Astrocyte of the spinal cord (primary cell): ENCODE data around the gene CRACDL.

Experiments used
- DNase-seq: peaks from one replicate; pipeline ENCODE4 v3.0.0; 2011; ENCODE audit warnings: low read depth, low spot score
- H3K4me3 ChIP-seq: 2 replicates; pipeline ENCODE4 v1.5.1; 2011; ENCODE audit warnings: low read depth, mild to moderate bottlenecking, low read length, moderate library complexity
- in situ Hi-C: cut with HindIII; loops from 2 replicates; pipeline ENCODE4 v1.10.0; 2017; ENCODE audit warnings: low sequenced_read_pairs
- TF ChIP-seq, protein P1 (sequence below): IDR thresholded peaks from 2 replicates; pipeline ENCODE4 v1.5.1; 2012; ENCODE audit warnings: low read depth, mild to moderate bottlenecking, low read length, inconsistent platforms

The CRACDL gene

DNA sequence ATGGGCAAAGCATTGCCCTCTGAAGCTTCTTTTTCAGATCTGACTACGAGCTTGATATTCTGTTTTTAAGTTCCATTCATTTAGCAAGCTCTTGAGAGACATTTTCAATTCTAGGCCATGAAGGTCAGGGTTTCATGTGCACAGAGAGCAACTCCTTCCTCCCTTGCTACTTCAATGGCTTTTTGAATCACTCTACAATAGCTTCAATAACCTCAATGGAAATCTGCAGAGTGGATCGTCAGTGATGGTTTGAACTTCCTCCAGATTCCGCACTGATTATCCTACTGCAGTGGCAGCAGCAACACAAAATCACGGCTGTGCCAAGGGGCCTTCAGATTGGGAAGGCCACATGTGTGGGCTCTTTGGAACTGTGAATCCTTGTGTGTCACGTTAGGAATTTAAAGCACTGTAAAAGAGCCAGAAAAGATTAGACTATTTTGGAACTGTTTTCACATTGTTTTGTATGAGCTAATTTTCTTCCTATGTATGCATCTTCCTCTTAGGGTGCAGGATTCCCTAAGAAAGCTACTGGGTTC is 116.7 kb downstream of the CRACDL start:
- no peak for DNase-seq
- H3K4me3 ChIP-seq, result no peak overlapping the region
- in situ Hi-C loops, result no loop called here
- TF ChIP-seq, protein P1, sequence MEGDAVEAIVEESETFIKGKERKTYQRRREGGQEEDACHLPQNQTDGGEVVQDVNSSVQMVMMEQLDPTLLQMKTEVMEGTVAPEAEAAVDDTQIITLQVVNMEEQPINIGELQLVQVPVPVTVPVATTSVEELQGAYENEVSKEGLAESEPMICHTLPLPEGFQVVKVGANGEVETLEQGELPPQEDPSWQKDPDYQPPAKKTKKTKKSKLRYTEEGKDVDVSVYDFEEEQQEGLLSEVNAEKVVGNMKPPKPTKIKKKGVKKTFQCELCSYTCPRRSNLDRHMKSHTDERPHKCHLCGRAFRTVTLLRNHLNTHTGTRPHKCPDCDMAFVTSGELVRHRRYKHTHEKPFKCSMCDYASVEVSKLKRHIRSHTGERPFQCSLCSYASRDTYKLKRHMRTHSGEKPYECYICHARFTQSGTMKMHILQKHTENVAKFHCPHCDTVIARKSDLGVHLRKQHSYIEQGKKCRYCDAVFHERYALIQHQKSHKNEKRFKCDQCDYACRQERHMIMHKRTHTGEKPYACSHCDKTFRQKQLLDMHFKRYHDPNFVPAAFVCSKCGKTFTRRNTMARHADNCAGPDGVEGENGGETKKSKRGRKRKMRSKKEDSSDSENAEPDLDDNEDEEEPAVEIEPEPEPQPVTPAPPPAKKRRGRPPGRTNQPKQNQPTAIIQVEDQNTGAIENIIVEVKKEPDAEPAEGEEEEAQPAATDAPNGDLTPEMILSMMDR, result no peak

DNA sequence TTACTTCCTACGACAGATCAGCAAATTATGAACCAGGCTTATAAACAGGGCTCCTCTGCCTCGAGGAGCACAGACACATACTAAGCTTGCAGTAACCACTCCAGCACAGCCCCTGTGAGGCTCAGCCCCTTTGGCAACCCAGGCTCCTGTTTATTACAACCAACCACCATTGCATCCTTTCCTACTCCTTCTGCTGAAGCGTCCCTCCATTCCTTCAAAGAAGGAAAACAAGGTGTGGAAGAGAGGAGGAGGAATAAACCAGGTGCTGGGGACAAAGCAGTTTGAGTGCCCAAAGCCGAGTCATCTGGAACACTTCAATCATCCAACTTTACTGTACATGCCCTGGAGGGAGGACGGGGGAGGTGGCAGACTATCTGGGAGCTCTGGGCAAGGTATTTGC is 117.9 kb downstream of the CRACDL start:
- in situ Hi-C loops, result no loop called here
- no peak overlapping the region for H3K4me3 ChIP-seq
- no peak for DNase-seq
- TF ChIP-seq, protein P1, result no peak

DNA sequence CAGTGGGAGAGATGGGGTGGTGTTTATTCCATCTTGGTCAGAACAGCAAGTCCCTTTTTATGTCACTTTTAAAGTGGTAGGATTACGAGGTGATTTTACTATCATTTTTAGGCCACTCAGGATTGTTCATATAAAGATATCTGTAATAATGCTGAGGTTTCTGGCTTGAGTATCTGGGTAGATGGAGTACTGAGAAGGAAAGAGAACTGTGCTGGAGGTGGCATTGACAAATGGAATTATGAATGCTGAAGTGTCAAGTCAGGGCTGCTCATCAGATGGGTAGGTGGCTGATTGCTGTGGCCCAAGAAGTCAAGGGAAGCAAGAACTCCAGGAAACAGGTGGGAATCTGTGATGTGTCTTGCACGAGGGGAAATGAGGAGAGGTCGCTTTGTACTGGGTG is 119.7 kb downstream of the CRACDL start:
- no peak overlapping the region for H3K4me3 ChIP-seq
- in situ Hi-C loops, result no loop called here
- no peak for DNase-seq
- TF ChIP-seq, protein P1, result no peak

DNA sequence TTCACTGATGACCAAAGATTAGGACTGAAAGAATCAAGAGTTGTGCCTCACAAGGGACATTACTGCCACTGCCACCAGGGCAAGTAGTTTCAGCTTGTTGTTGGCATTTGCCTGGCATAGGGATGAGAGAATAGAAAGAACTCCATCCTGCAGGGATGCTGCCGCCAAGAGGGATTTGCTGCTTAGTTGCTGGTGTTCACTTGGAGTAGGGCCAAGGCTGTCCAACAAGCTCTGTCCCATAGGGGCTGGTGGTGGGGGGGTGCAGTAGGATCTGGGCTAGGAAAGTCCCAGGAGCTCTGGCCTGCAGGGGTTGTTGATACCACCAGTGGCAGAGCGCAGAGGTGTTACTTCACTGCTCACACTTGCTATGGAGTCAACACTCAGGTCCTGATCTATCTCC is 120.2 kb downstream of the CRACDL start:
- no peak for DNase-seq
- in situ Hi-C loops, result no loop called here
- TF ChIP-seq, protein P1, result no peak
- no peak overlapping the region for H3K4me3 ChIP-seq

DNA sequence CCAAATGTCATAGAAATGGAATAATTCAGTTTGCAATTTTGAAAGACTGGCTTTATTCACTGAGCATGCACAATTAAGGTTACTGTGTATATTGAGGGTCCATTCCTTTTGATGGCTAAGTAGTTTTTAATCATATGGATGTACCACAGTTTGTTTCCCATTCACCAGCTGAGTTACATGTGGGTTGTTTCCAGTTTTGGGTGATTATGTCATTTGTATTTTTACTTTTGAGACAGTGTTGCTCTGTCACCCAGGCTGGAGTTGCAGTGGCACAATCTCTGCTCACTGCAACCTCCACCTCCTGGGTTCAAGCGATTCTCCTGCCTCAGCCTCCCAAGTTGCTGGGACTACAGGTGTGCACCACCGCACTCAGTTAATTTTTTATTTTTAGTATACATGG is 124.3 kb downstream of the CRACDL start:
- TF ChIP-seq, protein P1, result no peak
- no peak overlapping the region for H3K4me3 ChIP-seq
- in situ Hi-C loops, result no loop called here
- no peak for DNase-seq

DNA sequence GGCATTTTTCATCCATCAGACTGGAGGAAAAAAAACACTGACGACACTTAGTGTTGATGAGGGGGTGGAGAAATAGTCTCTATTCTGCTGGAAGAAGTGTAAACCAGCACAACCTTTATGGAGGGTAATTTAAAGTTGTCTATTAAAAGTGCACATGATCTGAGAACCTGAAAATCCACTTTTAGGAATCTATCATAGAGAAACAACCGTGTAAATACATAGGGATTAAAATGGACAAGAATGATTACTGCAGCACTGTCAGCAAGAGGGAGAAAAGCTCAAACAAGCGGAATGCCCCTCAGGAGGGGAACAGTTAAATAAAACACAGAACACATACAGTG is 125.5 kb downstream of the CRACDL start:
- no peak for DNase-seq
- in situ Hi-C loops, result no loop called here
- H3K4me3 ChIP-seq, result no peak overlapping the region
- TF ChIP-seq, protein P1, result no peak
